Cardiac muscle cell (in vitro differentiated cells and primary cell): ENCODE data around the gene PRDM9. TPM values are rescaled to one million over a fixed set of nuclear protein-coding genes. Genes with fewer than 3 reads are reported as not detected.

Experiments used
- DNase-seq, 2 donors: peaks; one replicate each; pipeline versions ENCODE4 v3.0.0 to v3.0.0-alpha.2; 2010 to 2017; ENCODE audit warnings: low read depth in 1 of 2, low spot score in 1 of 2
- H3K27ac ChIP-seq: fragments of 200-600 bp; sonication (generic); 2 replicates; pipeline ENCODE4 v1.5.1; 2016
- H3K27me3 ChIP-seq: fragments of 200-600 bp; sonication (generic); 2 replicates; pipeline ENCODE4 v1.6.0; 2016; ENCODE audit warnings: control low read depth
- H3K36me3 ChIP-seq: fragments of 200-600 bp; sonication (generic); 2 replicates; pipeline ENCODE4 v1.5.1; 2016; ENCODE audit warnings: control low read depth
- H3K4me1 ChIP-seq: fragments of 200-600 bp; sonication (generic); 2 replicates; pipeline ENCODE4 v1.8.1; 2017; ENCODE audit warnings: low read depth, mild to moderate bottlenecking, mixed run types
- H3K4me3 ChIP-seq: fragments of 200-600 bp; sonication (generic); 2 replicates; pipeline ENCODE4 v1.5.1; 2016; ENCODE audit warnings: mild to moderate bottlenecking
- H3K9me3 ChIP-seq: fragments of 200-600 bp; sonication (generic); 2 replicates; pipeline ENCODE4 v1.5.1; 2017; ENCODE audit warnings: low read depth, mild to moderate bottlenecking, control low read depth
- polyA plus RNA-seq: library from polyadenylated mRNA; unstranded; fragments of >200 nt; fragmentation: Nextera tagmentation; extraction: Ambion mirVana; gene quantifications from 2 replicates; pipeline ENCODE4 v1.2.1, GENCODE V29; 2016
- total RNA-seq: library from RNA; depleted of rRNA; stranded (reverse); fragments of >200 nt; gene quantifications from 2 replicates; pipeline ENCODE4 v1.2.3, GENCODE V29; 2016
- TF ChIP-seq, protein P1 (sequence below): IDR thresholded peaks from 2 replicates; pipeline ENCODE4 v1.5.1; 2012; ENCODE audit warnings: low read depth, mild to moderate bottlenecking, low read length

The PRDM9 gene
- total RNA-seq (not detected in 2 replicates), polyA plus RNA-seq (not detected in 2 replicates)

DNA sequence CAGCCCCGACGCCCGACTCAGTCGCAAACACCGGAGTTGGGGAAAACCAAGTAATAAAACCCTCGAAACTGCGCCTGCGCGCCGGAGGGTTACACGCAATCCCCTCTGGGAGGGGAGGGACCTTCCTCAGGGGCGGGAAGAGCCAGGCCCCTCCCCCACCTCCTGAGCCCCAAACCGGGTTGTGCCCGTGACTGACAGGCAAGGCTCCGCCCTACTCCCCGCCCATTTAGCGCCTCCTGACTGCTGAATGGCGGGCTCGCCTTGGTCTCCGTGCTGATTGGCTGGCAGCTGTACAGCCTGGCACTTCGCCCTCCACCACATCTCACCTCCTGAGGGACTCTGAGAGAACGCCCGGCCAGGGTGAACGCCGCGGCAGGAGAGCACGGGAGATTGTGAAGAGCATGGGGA, at the start of gene PRDM9:
Gene PRDM9, plus strand, starts transcription at position 332 of the 408 bp plus-strand sequence. CDS start 1,425 bp downstream, outside the sequence.
- no peaks in the 10 kb centered on the region for H3K9me3 ChIP-seq
- TF ChIP-seq, protein P1, sequence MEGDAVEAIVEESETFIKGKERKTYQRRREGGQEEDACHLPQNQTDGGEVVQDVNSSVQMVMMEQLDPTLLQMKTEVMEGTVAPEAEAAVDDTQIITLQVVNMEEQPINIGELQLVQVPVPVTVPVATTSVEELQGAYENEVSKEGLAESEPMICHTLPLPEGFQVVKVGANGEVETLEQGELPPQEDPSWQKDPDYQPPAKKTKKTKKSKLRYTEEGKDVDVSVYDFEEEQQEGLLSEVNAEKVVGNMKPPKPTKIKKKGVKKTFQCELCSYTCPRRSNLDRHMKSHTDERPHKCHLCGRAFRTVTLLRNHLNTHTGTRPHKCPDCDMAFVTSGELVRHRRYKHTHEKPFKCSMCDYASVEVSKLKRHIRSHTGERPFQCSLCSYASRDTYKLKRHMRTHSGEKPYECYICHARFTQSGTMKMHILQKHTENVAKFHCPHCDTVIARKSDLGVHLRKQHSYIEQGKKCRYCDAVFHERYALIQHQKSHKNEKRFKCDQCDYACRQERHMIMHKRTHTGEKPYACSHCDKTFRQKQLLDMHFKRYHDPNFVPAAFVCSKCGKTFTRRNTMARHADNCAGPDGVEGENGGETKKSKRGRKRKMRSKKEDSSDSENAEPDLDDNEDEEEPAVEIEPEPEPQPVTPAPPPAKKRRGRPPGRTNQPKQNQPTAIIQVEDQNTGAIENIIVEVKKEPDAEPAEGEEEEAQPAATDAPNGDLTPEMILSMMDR, result no peak
- no peak within 1 kb of the TSS for H3K4me3 ChIP-seq
- no peaks in the 10 kb centered on the region for H3K4me1 ChIP-seq
- no peaks in the 10 kb centered on the region for H3K27me3 ChIP-seq
- peak in 1 of 2 donors; percentile 80 for DNase-seq
- no peak within 1 kb of the TSS for H3K27ac ChIP-seq
- H3K36me3 ChIP-seq, result no peaks in the 10 kb centered on the region

DNA sequence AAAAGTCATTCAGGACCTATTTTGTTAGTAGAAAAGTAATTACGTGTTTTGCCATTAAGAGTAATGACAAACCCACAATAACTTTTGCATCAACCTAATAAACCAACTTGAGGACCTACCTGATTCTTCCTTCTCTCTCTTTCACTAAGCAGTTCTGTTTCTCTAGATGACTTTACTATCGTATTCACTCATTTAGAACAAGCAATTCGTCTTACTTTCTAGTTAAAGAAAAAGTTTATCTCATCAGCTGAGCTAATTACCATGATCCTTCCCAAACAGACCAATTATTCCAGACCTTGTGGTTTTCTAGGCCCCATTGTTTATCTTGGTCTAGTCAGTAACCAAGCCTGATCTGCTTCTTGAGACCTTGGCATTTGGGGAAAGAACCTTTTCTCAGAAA, 49.6 kb upstream of the PRDM9 start:
- Histone ChIP-seq H3K27me3 (no peaks in the 10 kb centered on the region), H3K4me3 (no peak overlapping the region), H3K27ac (no peak overlapping the region), H3K9me3 (no peaks in the 10 kb centered on the region), H3K36me3 (no peaks in the 10 kb centered on the region), H3K4me1 (no peaks in the 10 kb centered on the region)
- TF ChIP-seq, protein P1, result no peak
- DNase-seq, result no peak

DNA sequence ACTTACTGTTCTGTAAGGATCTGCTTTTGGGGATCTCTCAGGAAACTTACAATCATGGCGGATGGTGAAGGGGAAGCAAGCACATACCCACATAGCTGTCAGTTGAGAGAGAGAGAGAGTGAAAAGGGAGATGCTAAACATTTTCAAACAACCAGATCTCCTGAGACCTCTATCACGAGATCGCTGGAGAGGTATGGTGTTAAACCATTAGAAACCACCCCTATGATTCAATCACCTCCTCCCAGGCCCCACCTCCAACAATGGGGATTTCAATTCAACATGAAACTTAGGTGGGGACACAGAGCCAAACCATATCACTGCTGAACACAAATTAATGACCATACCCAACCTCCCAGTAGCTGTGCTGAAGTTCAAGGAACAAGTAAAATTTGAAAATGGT, 48.2 kb upstream of the PRDM9 start:
- Histone ChIP-seq H3K27me3 (no peaks in the 10 kb centered on the region), H3K9me3 (no peaks in the 10 kb centered on the region), H3K27ac (no peak overlapping the region), H3K36me3 (no peaks in the 10 kb centered on the region), H3K4me3 (no peak overlapping the region), H3K4me1 (no peaks in the 10 kb centered on the region)
- TF ChIP-seq, protein P1, result no peak
- DNase-seq, result no peak

DNA sequence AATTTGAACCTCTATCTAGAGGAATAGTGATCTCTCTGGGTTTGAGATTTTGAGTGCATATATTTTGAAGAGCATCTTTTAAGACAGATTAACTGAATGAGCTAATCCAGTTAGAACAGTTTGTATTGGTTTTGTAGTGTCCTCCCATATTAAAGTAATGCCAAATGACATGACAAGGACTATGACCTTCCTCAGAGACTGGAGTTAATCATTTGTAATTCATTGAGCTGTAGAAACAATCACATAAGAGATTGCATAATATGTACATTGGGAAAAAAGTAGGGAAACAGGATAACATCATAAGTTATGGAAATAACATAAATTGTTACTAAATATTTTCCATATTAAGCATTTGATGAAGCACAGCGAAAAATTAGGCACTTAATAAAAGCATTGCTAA, 45.8 kb upstream of the PRDM9 start:
- Histone ChIP-seq H3K9me3 (no peaks in the 10 kb centered on the region), H3K4me1 (no peaks in the 10 kb centered on the region), H3K27me3 (no peaks in the 10 kb centered on the region), H3K36me3 (no peaks in the 10 kb centered on the region), H3K27ac (no peak overlapping the region), H3K4me3 (no peak overlapping the region)
- no peak for DNase-seq
- TF ChIP-seq, protein P1, result no peak

DNA sequence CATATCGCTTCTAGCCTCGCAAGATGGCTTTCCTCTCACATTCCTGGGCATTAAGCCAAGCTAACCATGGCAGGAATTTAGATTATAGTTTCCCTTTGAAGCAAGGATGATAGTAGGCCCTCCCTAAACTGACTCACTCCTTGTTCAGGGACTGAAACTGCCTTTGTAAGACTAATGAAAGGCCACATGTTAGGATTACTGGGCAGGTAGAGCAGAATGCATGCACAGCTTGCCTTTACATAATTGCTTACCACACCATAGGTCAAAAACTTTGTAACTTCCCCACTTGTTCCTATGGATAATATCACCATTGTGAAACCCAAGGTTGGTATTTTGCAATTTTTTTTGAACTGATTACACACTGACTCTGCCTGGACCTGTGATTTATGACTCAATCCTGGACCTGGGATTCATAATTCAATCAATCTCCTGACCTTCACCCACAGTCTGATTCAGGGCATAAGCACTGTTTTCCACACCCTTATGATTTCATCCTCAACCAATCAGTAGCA, 41.0 kb upstream of the PRDM9 start:
- Histone ChIP-seq H3K27ac (no peak overlapping the region), H3K4me1 (no peaks in the 10 kb centered on the region)
- DNase-seq, result peak in 1 of 2 donors; percentile 92

More for the DNA sequence above, 41.0 kb upstream of the PRDM9 start:
- Histone ChIP-seq H3K27me3 (no peaks in the 10 kb centered on the region), H3K4me3 (no peak overlapping the region), H3K9me3 (no peaks in the 10 kb centered on the region), H3K36me3 (no peaks in the 10 kb centered on the region)
- TF ChIP-seq, protein P1, result no peak
